Muscle layer of duodenum (tissue), 2 donors: ENCODE results near the gene CLIC2.
A peak's percentile ranks its signal among the peaks of the same experiment; 100 is the strongest.
"Not testable (repeated sequence)": the region's sequence is repeated elsewhere in the genome, so short reads cannot be mapped to it uniquely, and the experiment has no call there.

Source experiments
- H3K27ac ChIP-seq: one replicate; pipeline ENCODE4 v1.7.0; 2013; ENCODE audit warnings: mild to moderate bottlenecking, low read length
- H3K27me3 ChIP-seq: one replicate; pipeline ENCODE4 v1.7.0; 2013; ENCODE audit warnings: low read depth, mild to moderate bottlenecking, control low read depth, low read length
- H3K36me3 ChIP-seq, 2 donors: one replicate each; pipeline ENCODE4 v1.7.0; 2013; ENCODE audit warnings: low read length in 2 of 2, control low read depth in 1 of 2, mild to moderate bottlenecking in 1 of 2; ENCODE audit not compliant: insufficient read depth in 2 of 2, control insufficient read depth in 1 of 2
- H3K4me1 ChIP-seq, 2 donors: one replicate each; pipeline ENCODE4 v1.7.0; 2013; ENCODE audit warnings: low read length in 2 of 2, mild to moderate bottlenecking in 2 of 2, control low read depth in 1 of 2, moderate library complexity in 1 of 2; ENCODE audit not compliant: insufficient read depth in 2 of 2, control insufficient read depth in 1 of 2
- H3K4me3 ChIP-seq, 2 donors: one replicate each; pipeline ENCODE4 v1.7.0; 2013; ENCODE audit warnings: low read length in 2 of 2, low read depth in 1 of 2, mild to moderate bottlenecking in 1 of 2
- H3K9me3 ChIP-seq, 2 donors: one replicate each; pipeline ENCODE4 v1.7.0; 2013; ENCODE audit warnings: low read length in 2 of 2, control low read depth in 1 of 2, mild to moderate bottlenecking in 1 of 2; ENCODE audit not compliant: control insufficient read depth in 1 of 2
- donor health status: healthy.

The CLIC2 gene

DNA sequence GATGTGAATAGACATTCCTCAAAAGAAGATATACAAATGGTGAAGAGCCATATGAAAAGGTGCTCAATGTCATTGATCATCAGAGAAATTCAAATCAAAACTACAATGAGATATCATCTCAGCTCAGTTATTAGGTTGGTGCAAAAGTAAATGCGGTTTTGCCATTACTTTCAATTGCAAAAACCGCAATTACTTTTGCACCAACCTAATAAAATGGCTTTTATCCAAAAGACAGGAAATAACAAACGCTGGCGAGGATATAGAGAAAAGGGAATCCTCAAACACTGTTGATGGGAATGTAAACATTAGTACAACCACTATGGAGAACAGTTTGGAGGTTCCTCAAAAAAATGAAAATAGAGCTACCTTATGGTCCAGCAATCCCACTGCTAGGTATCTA lies 5.1 kb downstream of the CLIC2 start:
- no peak overlapping the region for H3K4me3 ChIP-seq
- H3K9me3 ChIP-seq, result no peaks in the 10 kb centered on the region
- no peaks in the 10 kb centered on the region for H3K27me3 ChIP-seq
- no peaks in the 10 kb centered on the region for H3K36me3 ChIP-seq
- H3K4me1 ChIP-seq, result no peaks in the 10 kb centered on the region
- H3K27ac ChIP-seq, result no peak overlapping the region

- Histone ChIP-seq H3K4me3 (no peak overlapping the region), H3K36me3 (no peaks in the 10 kb centered on the region), H3K27ac (no peak overlapping the region), H3K27me3 (no peaks in the 10 kb centered on the region), H3K4me1 (no peaks in the 10 kb centered on the region), H3K9me3 (no peaks in the 10 kb centered on the region)
Measured at GRCh38 chrX:155326610-155327009, 7.8 kb downstream of the CLIC2 start.

- Histone ChIP-seq H3K27ac (no peak overlapping the region), H3K4me1 (no peaks in the 10 kb centered on the region), H3K4me3 (no peak overlapping the region), H3K36me3 (no peaks in the 10 kb centered on the region), H3K27me3 (no peaks in the 10 kb centered on the region), H3K9me3 (peaks cover 0 to 3% of the 10 kb centered on the region in 2 donors)
Measured at GRCh38 chrX:155314260-155314659, 20.2 kb downstream of the CLIC2 start.

- H3K4me1 ChIP-seq, result no peaks in the 10 kb centered on the region
- H3K36me3 ChIP-seq, result no peaks in the 10 kb centered on the region
- H3K9me3 ChIP-seq, result peaks cover 0 to 3% of the 10 kb centered on the region in 2 donors
- H3K27me3 ChIP-seq, result no peaks in the 10 kb centered on the region
- H3K4me3 ChIP-seq, result no peak overlapping the region
- H3K27ac ChIP-seq, result no peak overlapping the region
Measured at GRCh38 chrX:155313766-155314165, 20.6 kb downstream of the CLIC2 start.

DNA sequence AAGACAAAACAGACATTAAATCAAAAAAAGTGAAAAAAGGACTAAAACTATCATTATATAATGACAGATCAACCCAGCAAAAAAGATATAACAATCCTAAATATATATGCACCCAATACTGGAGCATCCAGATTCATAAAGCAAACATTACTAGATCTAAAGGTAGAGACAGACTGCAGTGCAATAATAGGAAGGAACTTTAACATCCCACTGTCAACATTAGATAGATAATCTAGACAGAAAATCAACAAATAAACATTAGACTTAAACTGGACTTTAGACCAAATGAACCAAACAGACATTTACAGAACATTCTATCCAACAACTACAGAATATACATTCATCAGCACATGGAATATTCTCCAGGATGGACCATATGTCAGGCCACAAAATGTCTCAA lies 40.6 kb downstream of the CLIC2 start:
- Histone ChIP-seq H3K9me3 (no peaks in the 10 kb centered on the region), H3K4me3 (no peak overlapping the region), H3K27me3 (no peaks in the 10 kb centered on the region), H3K27ac (no peak overlapping the region), H3K4me1 (no peaks in the 10 kb centered on the region), H3K36me3 (peaks cover 0 to 5% of the 10 kb centered on the region in 2 donors)

DNA sequence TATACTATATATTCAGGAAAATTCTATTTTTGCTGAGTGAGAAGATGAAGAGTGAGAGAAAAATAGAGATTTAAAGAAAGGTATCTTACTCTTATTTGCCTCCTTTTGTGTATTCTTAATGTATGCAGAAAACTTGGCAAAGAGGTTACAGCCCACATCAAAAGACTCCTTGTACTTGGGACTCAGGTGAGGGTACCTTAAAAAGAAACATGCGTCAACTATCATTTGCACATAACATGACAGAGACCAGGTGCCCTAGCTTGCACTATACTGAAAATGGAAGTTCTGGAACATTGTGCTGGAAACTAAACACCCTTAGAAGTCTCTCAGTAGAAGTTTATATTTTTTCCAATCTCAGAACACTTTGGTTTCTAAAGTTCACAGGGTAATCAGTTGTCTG lies 54.5 kb downstream of the CLIC2 start:
- Histone ChIP-seq H3K27ac (no peak overlapping the region), H3K27me3 (no peaks in the 10 kb centered on the region), H3K4me1 (no peaks in the 10 kb centered on the region), H3K9me3 (no peaks in the 10 kb centered on the region), H3K4me3 (no peak overlapping the region), H3K36me3 (peaks cover 0 to 5% of the 10 kb centered on the region in 2 donors)

DNA sequence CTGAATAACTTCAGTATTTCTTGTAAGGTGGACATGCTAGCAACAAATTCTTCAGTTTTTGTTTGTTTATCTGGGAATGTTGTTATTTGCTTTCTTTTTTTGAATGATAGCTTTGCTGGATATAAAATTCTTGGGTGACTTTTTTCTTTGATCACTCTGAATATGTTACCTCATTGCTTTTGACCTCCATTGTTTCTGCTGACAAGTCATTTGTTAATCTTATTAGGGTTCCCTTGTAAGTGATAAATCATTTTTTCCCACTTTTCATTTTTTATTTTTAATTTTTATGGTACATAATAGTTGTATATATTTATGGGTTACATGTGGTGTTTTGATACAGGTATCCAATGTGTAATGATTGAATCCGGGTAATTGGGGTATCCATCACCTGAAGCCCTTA lies 63.4 kb downstream of the CLIC2 start:
- no peaks in the 10 kb centered on the region for H3K9me3 ChIP-seq
- H3K27me3 ChIP-seq, result no peaks in the 10 kb centered on the region
- H3K4me3 ChIP-seq, result no peak overlapping the region
- no peaks in the 10 kb centered on the region for H3K36me3 ChIP-seq
- no peak overlapping the region for H3K27ac ChIP-seq
- no peaks in the 10 kb centered on the region for H3K4me1 ChIP-seq

DNA sequence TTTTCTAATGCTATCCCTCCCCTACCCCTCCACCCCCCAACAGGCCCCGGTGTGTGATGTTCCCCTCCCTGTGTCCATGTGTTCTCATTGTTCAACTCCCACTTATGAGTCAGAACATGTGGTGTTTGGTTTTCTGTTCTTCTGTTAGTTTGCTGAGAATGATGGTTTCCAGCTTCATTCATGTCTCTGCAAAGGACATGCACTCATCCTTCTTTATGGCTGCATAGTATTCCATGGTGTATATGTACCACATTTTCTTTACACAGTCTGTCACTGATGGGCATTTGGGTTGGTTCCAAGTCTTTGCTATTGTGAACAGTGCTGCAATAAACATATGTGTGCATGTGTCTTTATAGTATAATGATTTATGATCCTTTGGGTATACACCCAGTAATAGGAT lies 66.4 kb downstream of the CLIC2 start:
- H3K36me3 ChIP-seq, H3K4me1 ChIP-seq, H3K27me3 ChIP-seq, H3K9me3 ChIP-seq, H3K4me3 ChIP-seq, H3K27ac ChIP-seq: not testable (repeated sequence)

DNA sequence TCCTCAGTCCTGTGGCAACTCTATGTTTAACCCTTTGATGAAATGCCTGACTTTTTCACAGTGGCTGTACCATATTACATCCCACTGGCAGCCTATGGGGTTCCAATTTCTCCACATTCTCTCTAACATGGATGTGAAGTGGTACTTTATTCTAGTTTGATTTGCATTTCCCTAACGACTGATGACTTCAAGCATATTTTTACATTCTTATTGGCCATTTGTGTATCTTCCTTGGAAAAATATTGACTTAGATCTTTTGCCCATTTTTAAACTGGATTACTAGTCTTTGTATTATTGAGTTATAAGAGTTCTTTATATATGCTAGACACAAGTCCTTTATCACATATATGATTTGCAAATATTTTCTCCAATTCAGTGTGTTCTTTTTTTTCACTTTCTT lies 68.0 kb downstream of the CLIC2 start:
- Histone ChIP-seq H3K27me3 (no peaks in the 10 kb centered on the region), H3K4me3 (no peak overlapping the region), H3K36me3 (no peaks in the 10 kb centered on the region), H3K9me3 (no peaks in the 10 kb centered on the region), H3K4me1 (no peaks in the 10 kb centered on the region), H3K27ac (no peak overlapping the region)

DNA sequence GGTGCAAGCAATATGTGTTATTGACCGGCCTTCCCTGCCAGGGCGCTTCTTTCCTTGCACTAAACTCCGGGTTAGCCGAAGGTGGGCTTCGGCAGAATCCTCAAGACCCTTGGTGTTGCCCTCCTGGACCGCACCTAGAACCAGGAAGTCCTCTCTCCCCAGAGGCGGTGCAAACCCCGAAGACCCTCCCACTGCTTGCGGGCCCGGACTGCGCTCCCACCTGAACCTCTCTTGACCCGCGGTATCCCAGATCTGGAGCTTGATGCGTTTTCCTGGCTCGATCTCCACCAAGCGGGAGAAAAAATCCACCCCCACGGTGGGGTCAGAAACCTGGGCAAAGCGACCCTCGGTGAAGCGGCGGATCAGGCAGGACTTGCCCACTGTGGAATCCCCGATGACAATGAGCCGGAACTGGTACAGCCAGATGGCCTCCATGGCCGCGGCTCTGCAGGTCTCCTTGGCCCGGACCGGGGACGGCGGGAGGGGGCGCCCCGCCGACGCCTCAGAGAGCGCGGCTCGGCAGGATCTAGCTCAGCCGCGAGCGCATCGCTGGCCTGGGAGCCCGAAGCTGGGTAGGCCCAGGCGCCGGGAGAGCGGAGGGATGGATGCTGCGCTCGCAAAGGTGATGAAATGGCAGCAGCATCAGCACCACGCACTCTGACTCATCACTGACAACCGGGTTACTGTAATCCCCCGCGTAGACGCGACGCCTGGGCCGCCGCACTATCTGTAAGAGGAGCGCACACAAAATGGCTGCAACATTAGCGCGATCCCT lies 70.4 kb downstream of the CLIC2 start, which contains the start of gene RAB39B:
Gene RAB39B (minus strand): TSS at position 638 of the 775 bp plus-strand sequence. CDS start 203 bp downstream, at position 435.
- Histone ChIP-seq H3K27ac (no peak within 1 kb of the TSS), H3K9me3 (no peaks in the 10 kb centered on the region), H3K36me3 (no peaks in the 10 kb centered on the region), H3K27me3 (no peaks in the 10 kb centered on the region), H3K4me1 (no peaks in the 10 kb centered on the region), H3K4me3 (peak within 1 kb of the TSS; percentile 42 to 59)

DNA sequence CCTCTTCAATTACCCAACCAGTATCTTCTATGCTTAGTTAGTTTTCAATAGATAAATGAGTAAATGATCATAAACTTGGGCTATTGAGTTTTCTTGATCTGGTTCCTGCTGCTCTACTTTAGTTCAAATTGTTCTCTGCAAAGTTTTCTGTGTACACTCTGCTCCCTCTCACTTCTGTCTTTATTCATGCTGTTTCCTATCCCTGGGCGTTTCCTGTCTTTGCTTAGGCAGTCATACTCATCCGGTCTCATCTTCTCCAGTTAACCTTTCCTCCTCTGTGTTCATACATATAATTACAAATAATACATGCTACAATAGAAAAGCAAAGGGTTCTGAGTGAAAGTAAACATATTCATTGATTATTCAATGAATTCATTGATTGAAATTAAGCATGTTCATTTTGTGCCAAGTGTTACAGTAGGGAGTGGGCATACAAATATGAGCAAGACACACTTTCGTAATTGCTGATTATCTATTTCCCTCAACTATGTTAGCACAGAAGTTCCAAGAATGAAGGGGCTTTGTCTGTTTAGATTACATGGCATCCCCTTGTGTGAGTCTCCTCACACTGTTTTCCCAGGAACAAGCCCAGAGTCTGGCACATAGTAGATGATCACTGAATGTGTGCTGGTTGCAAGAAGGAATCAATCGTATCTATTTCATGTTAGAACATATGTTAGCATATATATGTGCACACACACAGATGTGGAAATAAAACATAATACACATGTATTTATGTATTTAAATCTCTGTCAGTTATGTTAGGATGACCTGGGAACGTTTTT lies 71.3 kb downstream of the CLIC2 start:
- Histone ChIP-seq H3K27me3 (no peaks in the 10 kb centered on the region), H3K9me3 (no peaks in the 10 kb centered on the region), H3K36me3 (no peaks in the 10 kb centered on the region), H3K4me3 (peak overlapping the region in 1 of 2 donors; percentile 59), H3K27ac (no peak overlapping the region), H3K4me1 (no peaks in the 10 kb centered on the region)
